H9 (cell line): ENCODE data around the gene SERPINA5. TPM values are rescaled to one million over a fixed set of nuclear protein-coding genes. Genes with fewer than 3 reads are reported as not detected.

ENCODE experiments used
- DNase-seq: peaks from one replicate; pipeline ENCODE4 v3.0.0-alpha.2; 2017
- H2AFZ ChIP-seq: one replicate; pipeline ENCODE4 v1.6.1; 2013; ENCODE audit warnings: mild to moderate bottlenecking, low read length, control low read depth, moderate library complexity
- H2AK5ac ChIP-seq: 2 replicates; pipeline ENCODE4 v1.6.1; 2013; ENCODE audit warnings: low read length, control low read depth, mixed read lengths; ENCODE audit not compliant: insufficient read length
- H2BK120ac ChIP-seq: one replicate; pipeline ENCODE4 v1.6.1; 2013; ENCODE audit warnings: low read depth, mild to moderate bottlenecking, low read length, control low read depth, inconsistent platforms; ENCODE audit not compliant: poor library complexity, severe bottlenecking
- H2BK12ac ChIP-seq: 2 replicates; pipeline ENCODE4 v1.6.1; 2013; ENCODE audit warnings: low read length, control low read depth, mixed read lengths, low read depth; ENCODE audit not compliant: insufficient read length
- H2BK15ac ChIP-seq: 2 replicates; pipeline ENCODE4 v1.6.1; 2013; ENCODE audit warnings: low read depth, low read length, control low read depth
- H2BK20ac ChIP-seq: one replicate; pipeline ENCODE4 v1.6.1; 2013; ENCODE audit warnings: low read depth, mild to moderate bottlenecking, low read length, control low read depth, inconsistent platforms; ENCODE audit not compliant: poor library complexity, severe bottlenecking
- H2BK5ac ChIP-seq: 2 replicates; pipeline ENCODE4 v1.6.1; 2013; ENCODE audit warnings: low read length, control low read depth, mixed read lengths; ENCODE audit not compliant: insufficient read length
- H3K14ac ChIP-seq: 2 replicates; pipeline ENCODE4 v1.6.1; 2013; ENCODE audit warnings: low read length, control low read depth; ENCODE audit not compliant: insufficient read depth
- H3K18ac ChIP-seq: 2 replicates; pipeline ENCODE4 v1.6.1; 2013; ENCODE audit warnings: low read depth, mild to moderate bottlenecking, mixed read lengths, low read length, control low read depth; ENCODE audit not compliant: insufficient read length
- H3K23ac ChIP-seq: 2 replicates; pipeline ENCODE4 v1.6.1; 2013; ENCODE audit warnings: low read length, control low read depth, mixed read lengths, low read depth; ENCODE audit not compliant: insufficient read length
- H3K23me2 ChIP-seq: 2 replicates; pipeline ENCODE4 v1.6.1; 2013; ENCODE audit warnings: low read depth, mild to moderate bottlenecking, mixed read lengths, low read length, control low read depth; ENCODE audit not compliant: insufficient read length, poor library complexity, severe bottlenecking
- H3K27ac ChIP-seq: 2 replicates; pipeline ENCODE4 v1.5.1; 2013; ENCODE audit warnings: low read length, control low read depth, mixed read lengths, low read depth; ENCODE audit not compliant: insufficient read length
- H3K27me3 ChIP-seq: 2 replicates; pipeline ENCODE4 v1.6.1; 2013; ENCODE audit warnings: low read length, control low read depth, inconsistent platforms; ENCODE audit not compliant: insufficient read depth
- H3K4ac ChIP-seq: 2 replicates; pipeline ENCODE4 v1.6.1; 2013; ENCODE audit warnings: low read depth, mild to moderate bottlenecking, control low read depth, inconsistent platforms, low read length, moderate library complexity
- H3K4me1 ChIP-seq: 2 replicates; pipeline ENCODE4 v1.6.1; 2013; ENCODE audit warnings: low read length, control low read depth, inconsistent platforms; ENCODE audit not compliant: insufficient read depth
- H3K4me2 ChIP-seq: 2 replicates; pipeline ENCODE4 v1.6.1; 2013; ENCODE audit warnings: low read length, control low read depth, mixed read lengths; ENCODE audit not compliant: insufficient read length, insufficient read depth
- H3K56ac ChIP-seq: 2 replicates; pipeline ENCODE4 v1.6.1; 2013; ENCODE audit warnings: low read depth, mild to moderate bottlenecking, mixed read lengths, low read length, control low read depth; ENCODE audit not compliant: insufficient read length
- H3K79me1 ChIP-seq: 2 replicates; pipeline ENCODE4 v1.6.1; 2013; ENCODE audit warnings: low read depth, mild to moderate bottlenecking, moderate library complexity, low read length, control low read depth, inconsistent platforms; ENCODE audit not compliant: insufficient read depth, poor library complexity, severe bottlenecking
- H3K79me2 ChIP-seq: 2 replicates; pipeline ENCODE4 v1.6.1; 2013; ENCODE audit warnings: low read length, control low read depth, inconsistent platforms; ENCODE audit not compliant: insufficient read depth
- H3K9ac ChIP-seq: 2 replicates; pipeline ENCODE4 v1.6.1; 2013; ENCODE audit warnings: low read length, control low read depth, mixed read lengths; ENCODE audit not compliant: insufficient read length; ENCODE audit errors: extremely low read depth
- H3K9me3 ChIP-seq: one replicate; pipeline ENCODE4 v1.6.1; 2013; ENCODE audit warnings: low read depth, low read length, inconsistent platforms; ENCODE audit not compliant: control insufficient read depth
- H3T11ph ChIP-seq: one replicate; pipeline ENCODE4 v1.6.1; 2013; ENCODE audit warnings: mild to moderate bottlenecking, low read length, control low read depth, inconsistent platforms
- H4K20me1 ChIP-seq: one replicate; pipeline ENCODE4 v1.6.1; 2013; ENCODE audit not compliant: control insufficient read depth, insufficient read length, insufficient read depth
- H4K5ac ChIP-seq: 2 replicates; pipeline ENCODE4 v1.6.1; 2013; ENCODE audit warnings: low read depth, mild to moderate bottlenecking, mixed read lengths, low read length, control low read depth; ENCODE audit not compliant: insufficient read length
- H4K8ac ChIP-seq: replicated peaks from 2 replicates; pipeline ENCODE4 v1.6.1; 2013; ENCODE audit warnings: low read length, control low read depth, mixed read lengths, low read depth; ENCODE audit not compliant: insufficient read length
- H4K91ac ChIP-seq: 2 replicates; pipeline ENCODE4 v1.6.1; 2013; ENCODE audit warnings: low read depth, mild to moderate bottlenecking, moderate library complexity, mixed read lengths, low read length, control low read depth; ENCODE audit not compliant: insufficient read length
- H3K27ac Mint-ChIP-seq, 3 experiments: 2 replicates in 2 of 3; 3 replicates in 1 of 3; pipeline ENCODE4 v1.8.0; 2020 to 2021; ENCODE audit warnings: mixed read lengths in 3 of 3, mild to moderate bottlenecking in 1 of 3, moderate library complexity in 1 of 3
- H3K27me3 Mint-ChIP-seq: 2 replicates; pipeline ENCODE4 v1.8.0; 2021; ENCODE audit warnings: low read depth, mild to moderate bottlenecking, moderate library complexity, mixed read lengths
- H3K36me3 Mint-ChIP-seq, 3 experiments: 2 replicates in 2 of 3; 3 replicates in 1 of 3; pipeline ENCODE4 v1.8.0; 2020 to 2021; ENCODE audit warnings: low read depth in 3 of 3, mixed read lengths in 3 of 3; ENCODE audit not compliant: insufficient read depth in 1 of 3
- H3K4me1 Mint-ChIP-seq, 2 experiments: 2 replicates each; pipeline ENCODE4 v1.8.0; 2020; ENCODE audit warnings: mixed read lengths in 2 of 2
- H3K4me3 Mint-ChIP-seq, 2 experiments: 2 replicates in 1 of 2; 3 replicates in 1 of 2; pipeline ENCODE4 v1.8.0; 2020 to 2021; ENCODE audit warnings: mild to moderate bottlenecking in 2 of 2, mixed read lengths in 2 of 2, moderate library complexity in 1 of 2
- H3K9me3 Mint-ChIP-seq, 2 experiments: 2 replicates in 1 of 2; 3 replicates in 1 of 2; pipeline ENCODE4 v1.8.0; 2020; ENCODE audit warnings: mild to moderate bottlenecking in 2 of 2, mixed read lengths in 2 of 2, moderate library complexity in 1 of 2
- CTCF ChIP-seq: fragments of 200-600 bp; sonication (generic); conservative IDR thresholded peaks from 3 replicates; pipeline ENCODE4 v1.8.0; 2021; ENCODE audit warnings: antibody characterized with exemption, mild to moderate bottlenecking
- WGBS: extraction: QIAGEN DNeasy Blood & Tissue Kit; methylation state at CpG from one replicate; pipeline ENCODE4 v1.1.7; 2013; ENCODE audit warnings: missing lambda C conversion rate, low lambda C conversion rate, mixed read lengths; ENCODE audit not compliant: insufficient read length; ENCODE audit errors: extremely low coverage; 5-methylcytosine and 5-hydroxymethylcytosine counted together
- total RNA-seq: library from RNA; stranded (reverse); gene quantifications from 2 replicates; pipeline ENCODE4 v1.2.1, GENCODE V29; 2021

Gene SERPINA5
- total RNA-seq, 1 experiment from 2014 or later: 1.1 TPM

DNA sequence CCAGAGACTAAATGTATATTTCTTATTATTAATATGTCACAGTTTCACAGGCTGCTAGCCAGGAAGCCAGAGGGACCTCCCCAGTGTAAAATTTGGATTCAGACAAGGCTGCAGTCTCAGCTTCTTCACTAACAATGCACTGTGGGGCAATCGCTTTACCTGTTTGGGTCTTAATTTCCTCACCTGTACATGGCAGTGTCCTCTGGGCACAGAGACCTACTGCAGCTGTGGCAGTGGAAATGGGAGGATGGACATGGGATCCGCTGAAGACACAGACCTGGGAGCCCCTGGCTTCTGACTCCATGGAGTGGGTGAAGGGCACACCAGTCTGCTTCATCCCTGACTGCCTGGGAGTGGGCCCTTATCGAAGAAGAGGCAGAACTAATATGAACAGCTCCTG is 6.9 kb upstream of the SERPINA5 start:
- no peaks in the 10 kb centered on the region for H3K4me1 Mint-ChIP-seq

More for the DNA sequence above, 6.9 kb upstream of the SERPINA5 start:
- H2AFZ ChIP-seq: no peak overlapping the region
- H4K20me1 ChIP-seq: no peaks in the 10 kb centered on the region
- no peak overlapping the region for H3K23ac ChIP-seq
- peaks cover 0 to 3% of the 10 kb centered on the region in 2 experiments; a peak in 1 of 5 replicates for H3K9me3 Mint-ChIP-seq
- H3K4me3 Mint-ChIP-seq: no peak overlapping the region
- no peak overlapping the region for H3K4ac ChIP-seq
- H3K18ac ChIP-seq: no peak overlapping the region
- no peak overlapping the region for H3T11ph ChIP-seq
- H4K5ac ChIP-seq: no peak overlapping the region
- DNase-seq: no peak
- H3K9ac ChIP-seq: no peak overlapping the region
- no peaks in the 10 kb centered on the region for H3K23me2 ChIP-seq
- H3K27ac ChIP-seq: no peak overlapping the region
- H3K27me3 Mint-ChIP-seq: peaks cover 17% of the 10 kb centered on the region
- no peak for TF ChIP-seq CTCF
- no peak overlapping the region for H3K4me2 ChIP-seq
- H3K79me2 ChIP-seq: no peaks in the 10 kb centered on the region
- H3K36me3 Mint-ChIP-seq: no peaks in the 10 kb centered on the region; a peak in 1 of 7 replicates
- no peak overlapping the region for H2BK5ac ChIP-seq
- no peak overlapping the region; a peak in 1 of 7 replicates for H3K27ac Mint-ChIP-seq
- H3K27me3 ChIP-seq: no peaks in the 10 kb centered on the region
- no peak overlapping the region for H2AK5ac ChIP-seq
- H3K56ac ChIP-seq: no peak overlapping the region
- no peak overlapping the region for H3K14ac ChIP-seq
- H3K79me1 ChIP-seq: no peaks in the 10 kb centered on the region
- H2BK120ac ChIP-seq: no peak overlapping the region
- H2BK15ac ChIP-seq: no peak overlapping the region
- no peak overlapping the region for H2BK12ac ChIP-seq
- no peak overlapping the region for H2BK20ac ChIP-seq
- H3K4me1 ChIP-seq: no peaks in the 10 kb centered on the region
- no peak overlapping the region for H4K8ac ChIP-seq
- WGBS: no CpG with 5 or more reads among the region's 3 CpGs
- H3K9me3 ChIP-seq: no peaks in the 10 kb centered on the region
- no peak overlapping the region for H4K91ac ChIP-seq
